Measurements from ENCODE around the gene ATP1A3. TPM values are rescaled to one million over a fixed set of nuclear protein-coding genes. Genes with fewer than 3 reads are reported as not detected.

ATP1A3 gene
- total RNA-seq, 2 donors from 2014 or later: 81.4 to 223 TPM

DNA sequence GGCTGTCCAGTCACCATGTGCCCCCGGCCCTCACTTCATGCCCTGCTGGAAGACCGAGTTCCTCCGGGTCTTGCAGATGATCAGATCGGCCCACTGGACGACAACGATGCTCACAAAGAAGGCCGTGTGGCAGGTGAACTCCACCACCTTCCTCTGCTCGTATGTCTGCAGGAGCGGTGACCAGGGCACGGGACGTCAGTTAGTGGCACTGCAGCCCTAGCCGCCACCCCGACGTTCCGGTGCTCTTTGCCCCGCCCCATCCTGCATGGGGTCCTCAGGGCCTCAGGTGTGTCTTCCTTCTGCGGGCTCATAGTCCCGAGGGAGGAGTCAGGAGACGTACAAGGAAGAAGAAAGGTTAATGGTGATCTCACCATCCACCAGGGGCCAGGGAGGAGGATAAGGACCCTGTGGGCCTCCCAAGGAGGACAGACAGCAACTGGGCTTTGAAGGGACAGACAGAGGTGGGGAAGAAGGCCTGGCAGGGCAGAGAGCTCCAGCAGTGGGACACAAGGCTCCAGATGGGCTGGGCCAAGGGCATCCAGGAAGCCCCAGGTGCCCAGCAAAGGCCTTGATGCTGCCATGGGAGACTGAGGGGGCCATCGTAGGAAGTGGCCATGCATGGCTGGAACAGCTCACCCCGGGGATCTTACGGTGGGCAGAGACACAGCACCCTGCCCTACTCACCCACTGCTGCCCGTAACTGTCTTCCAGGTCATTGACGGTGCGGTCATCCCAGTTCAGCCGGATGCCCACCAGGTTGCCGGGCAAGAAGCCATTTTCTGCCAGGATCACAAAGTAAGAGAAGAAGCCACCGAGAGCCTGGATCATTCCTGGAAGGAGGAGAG is 25.1 kb downstream of the ATP1A3 start:
- TF ChIP-seq, protein P1, sequence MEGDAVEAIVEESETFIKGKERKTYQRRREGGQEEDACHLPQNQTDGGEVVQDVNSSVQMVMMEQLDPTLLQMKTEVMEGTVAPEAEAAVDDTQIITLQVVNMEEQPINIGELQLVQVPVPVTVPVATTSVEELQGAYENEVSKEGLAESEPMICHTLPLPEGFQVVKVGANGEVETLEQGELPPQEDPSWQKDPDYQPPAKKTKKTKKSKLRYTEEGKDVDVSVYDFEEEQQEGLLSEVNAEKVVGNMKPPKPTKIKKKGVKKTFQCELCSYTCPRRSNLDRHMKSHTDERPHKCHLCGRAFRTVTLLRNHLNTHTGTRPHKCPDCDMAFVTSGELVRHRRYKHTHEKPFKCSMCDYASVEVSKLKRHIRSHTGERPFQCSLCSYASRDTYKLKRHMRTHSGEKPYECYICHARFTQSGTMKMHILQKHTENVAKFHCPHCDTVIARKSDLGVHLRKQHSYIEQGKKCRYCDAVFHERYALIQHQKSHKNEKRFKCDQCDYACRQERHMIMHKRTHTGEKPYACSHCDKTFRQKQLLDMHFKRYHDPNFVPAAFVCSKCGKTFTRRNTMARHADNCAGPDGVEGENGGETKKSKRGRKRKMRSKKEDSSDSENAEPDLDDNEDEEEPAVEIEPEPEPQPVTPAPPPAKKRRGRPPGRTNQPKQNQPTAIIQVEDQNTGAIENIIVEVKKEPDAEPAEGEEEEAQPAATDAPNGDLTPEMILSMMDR (IDR thresholded peaks at IDR 0.05): no peak
- no peaks in the 10 kb centered on the region for H3K27me3 ChIP-seq

DNA sequence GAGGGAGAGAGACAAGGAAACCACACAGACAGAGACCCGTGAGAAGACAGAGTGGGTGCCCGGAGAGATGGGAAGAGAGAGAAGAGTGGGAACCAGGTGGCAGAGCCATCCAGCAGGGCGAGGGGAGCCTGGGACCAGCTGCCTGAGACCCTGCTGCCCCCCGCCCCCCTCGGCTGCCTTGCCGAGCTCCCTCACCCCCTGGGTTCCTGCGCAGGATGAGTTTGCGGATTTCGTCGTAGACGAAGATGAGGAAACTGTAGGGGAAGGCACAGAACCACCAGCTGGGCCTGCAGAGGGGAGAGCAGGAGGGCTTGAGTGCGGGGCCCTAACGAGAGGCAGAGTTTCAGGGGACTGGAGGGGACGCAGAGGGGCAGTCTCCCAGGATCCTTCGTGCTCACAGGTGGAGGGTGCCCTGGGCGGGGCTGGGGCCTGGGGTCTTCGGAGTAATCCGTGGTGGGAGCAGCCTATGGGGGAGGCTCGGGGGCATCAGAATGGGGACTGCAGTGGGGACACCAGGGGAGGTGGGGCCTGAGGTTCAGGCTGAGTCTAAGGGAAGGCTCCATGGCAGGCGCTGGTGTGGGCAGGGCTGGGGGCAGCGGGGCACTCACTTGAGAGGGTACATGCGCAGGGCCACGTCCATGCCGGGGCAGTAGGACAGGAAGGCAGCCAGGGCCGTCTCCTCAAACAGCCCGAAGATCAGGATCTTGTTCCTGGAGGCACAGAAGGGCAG is 26.8 kb downstream of the ATP1A3 start:
- H3K27me3 ChIP-seq: no peaks in the 10 kb centered on the region
- TF ChIP-seq, protein P1 (IDR thresholded peaks at IDR 0.05): no peak
- H3K4me3 ChIP-seq: no peak overlapping the region
- no peak for DNase-seq (ENCODE audit: low spot score)
- H3K36me3 ChIP-seq: peaks cover 47% of the 10 kb centered on the region
- H3K4me1 ChIP-seq: no peaks in the 10 kb centered on the region
- no peak overlapping the region for H3K27ac ChIP-seq
- no peaks in the 10 kb centered on the region for H3K9me3 ChIP-seq

More for the DNA sequence above, 25.1 kb downstream of the ATP1A3 start:
- peaks cover 48% of the 10 kb centered on the region for H3K36me3 ChIP-seq
- DNase-seq (ENCODE audit: low spot score): no peak
- H3K27ac ChIP-seq: no peak overlapping the region
- no peaks in the 10 kb centered on the region for H3K9me3 ChIP-seq
- H3K4me3 ChIP-seq: no peak overlapping the region
- H3K4me1 ChIP-seq: no peaks in the 10 kb centered on the region

DNA sequence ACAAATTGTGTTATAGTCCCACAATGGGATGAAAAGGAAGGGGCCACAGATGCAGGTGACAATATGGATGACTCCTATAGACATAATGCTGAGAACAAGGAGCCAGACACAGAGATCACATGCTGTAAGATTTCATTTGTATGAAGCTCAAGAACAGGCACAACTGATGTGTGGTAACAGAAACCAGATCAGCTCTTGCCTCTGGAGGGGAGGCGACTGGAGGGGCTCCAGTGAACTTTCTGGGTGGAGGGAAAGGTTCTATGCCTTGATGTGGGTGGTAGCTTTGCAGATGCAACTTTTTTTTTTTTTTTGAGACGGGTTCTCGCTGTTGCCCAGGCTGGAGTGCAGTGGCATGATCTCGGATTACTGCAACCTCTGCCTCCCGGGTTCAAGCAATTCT is 28.9 kb downstream of the ATP1A3 start:
- no peak overlapping the region for H3K4me3 ChIP-seq
- no peaks in the 10 kb centered on the region for H3K4me1 ChIP-seq
- TF ChIP-seq, protein P1 (IDR thresholded peaks at IDR 0.05): no peak
- no peak overlapping the region for H3K27ac ChIP-seq
- DNase-seq (ENCODE audit: low spot score): no peak
- H3K9me3 ChIP-seq: no peaks in the 10 kb centered on the region
- no peaks in the 10 kb centered on the region for H3K27me3 ChIP-seq
- peaks cover 34% of the 10 kb centered on the region for H3K36me3 ChIP-seq

DNA sequence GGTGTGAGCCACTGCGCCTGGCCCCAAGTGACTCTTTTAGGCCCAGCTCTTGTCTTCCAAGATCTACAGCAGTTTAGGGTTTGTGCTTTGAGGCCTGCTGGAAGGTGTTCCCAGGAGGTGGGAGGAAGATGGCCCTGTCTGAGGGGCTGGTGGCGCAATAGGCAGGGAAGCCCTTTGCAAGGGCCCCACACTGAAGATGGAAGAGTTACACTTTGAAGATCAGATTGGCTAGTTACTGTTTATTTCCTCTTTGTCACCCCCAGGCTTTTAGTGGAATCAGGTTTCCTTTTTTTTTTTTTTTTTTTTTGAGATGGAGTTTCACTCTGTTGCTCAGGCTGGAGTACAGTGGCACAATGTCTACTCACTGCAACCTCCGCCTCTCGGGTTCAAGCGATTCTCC is 33.1 kb downstream of the ATP1A3 start:
- TF ChIP-seq, protein P1 (IDR thresholded peaks at IDR 0.05): no peak
- DNase-seq (ENCODE audit: low spot score): no peak
- Histone ChIP-seq H3K27me3 (no peaks in the 10 kb centered on the region), H3K4me3 (no peak overlapping the region), H3K27ac (no peak overlapping the region), H3K4me1 (peaks cover 0 to 19% of the 10 kb centered on the region in 2 donors), H3K36me3 (no peaks in the 10 kb centered on the region), H3K9me3 (no peaks in the 10 kb centered on the region)

DNA sequence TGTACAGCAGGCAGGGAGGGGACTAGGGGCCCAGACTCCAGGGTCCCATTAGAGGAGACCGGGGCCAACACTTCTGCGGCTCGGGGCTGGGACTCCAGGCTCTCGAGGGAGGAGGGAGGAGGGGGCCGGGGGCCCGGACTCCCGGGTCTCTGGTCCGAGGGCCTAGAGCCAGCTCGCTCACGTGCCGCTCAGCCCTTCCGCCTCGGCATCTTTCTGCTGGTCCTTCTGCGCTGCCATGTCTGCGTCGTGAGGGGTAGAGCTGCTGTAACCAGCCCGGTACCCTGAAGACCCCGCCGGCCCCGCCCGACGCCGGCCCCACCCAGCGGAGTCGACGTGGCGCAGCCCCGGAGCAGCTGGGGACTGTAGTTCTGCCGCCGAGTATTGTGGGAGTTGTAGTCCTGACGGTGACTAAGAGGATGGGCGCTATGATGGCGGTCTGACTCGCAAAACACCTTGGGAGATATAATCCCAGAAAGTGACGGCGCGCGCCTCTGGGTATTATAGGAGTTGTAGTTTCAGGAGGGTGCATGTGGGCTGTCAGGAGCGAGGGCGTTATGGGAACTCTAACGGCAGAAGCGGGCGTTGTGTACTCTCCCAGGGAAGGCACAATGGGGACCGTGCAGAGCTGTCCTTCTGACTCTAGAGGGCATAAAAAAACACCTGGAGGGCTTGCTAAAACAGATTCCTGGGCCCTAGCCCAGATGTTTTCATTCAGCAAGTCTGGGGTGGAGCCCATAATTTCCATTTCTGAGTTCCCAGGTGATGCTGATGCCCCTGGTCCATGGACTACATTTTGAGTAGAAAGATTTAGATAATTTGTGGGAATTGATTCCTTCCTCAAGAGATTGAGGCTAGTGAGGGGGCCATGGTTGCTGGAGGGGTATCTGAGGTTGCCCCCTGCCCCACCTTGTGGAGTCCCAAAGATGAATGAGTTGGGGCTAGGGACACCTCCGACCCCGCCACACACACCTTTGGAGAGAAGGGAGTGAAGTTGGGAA is 34.7 kb downstream of the ATP1A3 start, which contains the start of gene RABAC1:
Gene RABAC1 (minus strand): TSS at position 266 of the 998 bp plus-strand sequence. CDS start 29 bp downstream, at position 237.
- H3K36me3 ChIP-seq: no peaks in the 10 kb centered on the region
- peaks cover 0 to 19% of the 10 kb centered on the region in 2 donors for H3K4me1 ChIP-seq
- TF ChIP-seq, protein P1 (IDR thresholded peaks at IDR 0.05): peak in 1 of 2 donors; percentile 24
- H3K9me3 ChIP-seq: no peaks in the 10 kb centered on the region
- H3K27ac ChIP-seq: peak within 1 kb of the TSS; percentile 90 to 96
- peak within 1 kb of the TSS; percentile 67 to 99 for H3K4me3 ChIP-seq
- peak; percentile 90 for DNase-seq (ENCODE audit: low spot score)
- H3K27me3 ChIP-seq: no peaks in the 10 kb centered on the region

All from right atrium auricular region (tissue), 2 donors.